Umbilical cord (tissue), 2 donors: Measurements from ENCODE around the gene SOX8. TPM values are rescaled to one million over a fixed set of nuclear protein-coding genes. Genes with fewer than 3 reads are reported as not detected.
"Not testable (repeated sequence)": the region's sequence is repeated elsewhere in the genome, so short reads cannot be mapped to it uniquely, and the experiment has no call there.

Source experiments
- DNase-seq: peaks from one replicate; pipeline ENCODE4 v3.0.0-alpha.2; 2015; ENCODE audit warnings: low spot score
- total RNA-seq: library from RNA; depleted of rRNA; stranded (reverse); fragments of >200 nt; gene quantifications from one replicate; pipeline ENCODE4 v1.2.3, GENCODE V29; 2014; ENCODE audit warnings: low replicate concordance; ENCODE audit not compliant: insufficient read depth

Gene SOX8
- total RNA-seq, 1 donor from 2014 or later: 5.8 TPM

DNA sequence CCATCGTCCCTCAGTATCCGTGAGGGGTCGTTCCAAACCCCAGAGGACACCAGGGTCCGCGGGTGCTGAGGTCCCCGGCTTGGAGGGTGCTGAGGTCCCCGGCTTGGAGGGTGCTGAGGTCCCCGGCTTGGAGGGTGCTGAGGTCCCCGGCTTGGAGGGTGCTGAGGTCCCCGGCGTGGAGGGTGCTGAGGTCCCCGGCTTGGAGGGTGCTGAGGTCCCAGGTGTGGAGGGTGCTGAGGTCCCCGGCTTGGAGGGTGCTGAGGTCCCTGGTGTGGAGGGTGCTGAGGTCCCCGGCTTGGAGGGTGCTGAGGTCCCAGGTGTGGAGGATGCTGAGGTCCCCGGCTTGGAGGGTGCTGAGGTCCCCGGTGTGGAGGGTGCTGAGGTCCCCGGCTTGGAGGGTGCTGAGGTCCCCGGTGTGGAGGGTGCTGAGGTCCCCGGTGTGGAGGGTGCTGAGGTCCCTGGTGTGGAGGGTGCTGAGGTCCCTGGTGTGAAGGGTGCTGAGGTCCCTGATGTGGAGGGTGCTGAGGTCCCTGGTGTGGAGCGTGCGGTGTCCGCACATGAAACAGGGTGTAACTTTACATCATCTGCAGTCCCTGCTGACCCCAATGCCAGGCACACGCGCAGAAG is 43.7 kb downstream of the SOX8 start:
- DNase-seq: not testable (repeated sequence)

DNA sequence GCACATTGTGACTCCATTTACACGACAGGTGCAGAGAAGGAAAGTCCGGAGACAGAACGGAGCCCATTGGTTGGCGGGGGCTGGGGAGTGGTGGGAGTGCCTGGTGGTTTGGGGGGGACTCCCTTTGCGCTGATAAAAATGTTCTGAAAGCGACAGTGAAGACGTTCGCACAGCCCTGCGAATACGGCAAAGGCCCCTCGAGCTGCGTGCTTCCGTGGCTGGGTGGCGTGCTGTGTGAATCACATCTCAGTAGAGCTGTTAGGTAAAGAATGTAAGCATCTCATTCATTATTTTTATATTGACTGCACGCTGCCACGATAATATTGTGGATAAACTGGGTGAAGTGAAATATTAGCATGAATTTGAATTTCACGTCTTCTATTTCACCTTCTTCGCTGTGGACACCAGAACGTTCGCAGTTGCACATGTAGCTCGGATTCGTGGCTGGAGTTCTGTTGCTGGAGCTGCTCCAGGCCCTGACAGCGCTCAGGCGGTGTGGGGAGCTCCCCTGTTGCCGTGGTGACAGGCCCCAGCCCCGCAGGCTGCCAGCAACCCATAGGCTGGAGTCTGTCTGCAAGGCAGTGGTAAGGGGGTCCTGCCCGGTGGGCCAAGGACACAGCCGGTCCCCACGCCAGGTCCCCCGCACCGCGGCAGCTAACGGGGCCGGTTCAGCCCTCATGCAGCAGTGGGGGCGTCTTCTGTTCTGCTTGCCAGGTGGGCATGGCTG is 44.6 kb downstream of the SOX8 start:
- peak; percentile 64 for DNase-seq

DNA sequence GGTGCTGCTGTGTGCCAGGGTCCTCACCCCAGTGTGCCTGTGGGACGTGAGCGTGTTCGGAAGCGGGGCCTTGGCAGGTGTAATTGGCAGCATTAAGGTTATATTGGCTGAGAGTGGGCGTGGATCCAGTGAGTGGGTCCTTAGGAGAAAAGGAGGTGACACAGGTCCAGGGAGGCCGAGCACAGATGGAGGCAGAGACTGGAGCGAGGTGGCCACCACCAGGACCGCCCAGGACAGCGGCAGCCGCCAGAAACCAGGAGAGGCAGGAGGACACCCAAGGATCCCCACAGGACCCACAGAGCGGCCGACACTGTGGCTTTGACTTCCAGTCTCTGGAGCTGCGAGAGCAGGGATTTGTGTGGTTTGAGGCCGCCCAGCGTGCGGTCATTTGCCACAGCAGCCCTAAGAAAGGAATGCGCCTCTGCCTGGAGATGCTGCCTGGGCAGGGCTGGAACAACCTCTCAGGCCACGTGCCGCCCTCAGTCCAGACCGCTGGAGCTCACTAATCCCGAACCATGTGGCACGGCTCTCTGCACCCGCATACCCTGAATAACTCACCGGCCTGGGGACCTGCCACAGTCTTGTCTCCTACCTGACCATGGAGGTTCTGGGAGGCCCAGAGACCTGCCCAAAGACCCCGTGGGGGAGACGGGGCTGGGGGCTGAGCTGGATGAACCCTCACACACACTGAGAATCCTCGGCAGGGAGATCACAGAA is 45.4 kb downstream of the SOX8 start:
- peak; percentile 57 for DNase-seq

DNA sequence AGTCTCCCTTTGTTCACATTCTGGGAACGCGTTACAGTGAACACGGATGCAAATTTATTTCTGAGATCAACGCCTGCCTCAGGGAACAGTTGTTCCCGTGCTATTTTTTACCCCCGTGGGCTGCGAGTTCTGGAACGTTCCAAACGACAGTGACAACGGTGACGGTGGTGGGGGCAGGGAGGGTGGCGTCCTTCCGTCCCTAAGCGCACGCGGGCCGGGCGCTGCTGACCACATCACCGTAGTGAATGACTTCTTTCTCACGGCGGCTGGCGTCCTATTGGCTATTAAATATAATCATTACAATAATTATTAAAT is 45.9 kb downstream of the SOX8 start:
- DNase-seq: no peak

DNA sequence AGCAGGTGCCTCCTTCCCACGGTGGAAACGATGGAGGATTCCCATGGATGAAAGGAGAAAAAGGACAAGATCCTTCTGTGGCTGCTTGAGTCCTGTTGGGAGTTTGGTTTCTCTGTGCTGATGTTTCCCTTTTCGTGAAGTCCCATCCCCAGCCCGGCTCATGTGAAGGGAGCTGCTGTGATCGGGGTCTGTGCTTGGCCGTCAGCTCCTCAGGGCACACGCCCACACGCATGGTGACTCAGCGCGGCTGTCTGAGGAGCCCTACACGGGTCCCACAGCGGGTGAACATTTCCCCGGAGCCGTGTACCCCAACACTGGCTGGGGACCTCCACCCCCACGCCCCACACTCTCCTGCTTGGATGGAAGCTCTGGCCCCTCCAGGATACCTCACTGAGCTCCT is 46.5 kb downstream of the SOX8 start:
- no peak for DNase-seq

DNA sequence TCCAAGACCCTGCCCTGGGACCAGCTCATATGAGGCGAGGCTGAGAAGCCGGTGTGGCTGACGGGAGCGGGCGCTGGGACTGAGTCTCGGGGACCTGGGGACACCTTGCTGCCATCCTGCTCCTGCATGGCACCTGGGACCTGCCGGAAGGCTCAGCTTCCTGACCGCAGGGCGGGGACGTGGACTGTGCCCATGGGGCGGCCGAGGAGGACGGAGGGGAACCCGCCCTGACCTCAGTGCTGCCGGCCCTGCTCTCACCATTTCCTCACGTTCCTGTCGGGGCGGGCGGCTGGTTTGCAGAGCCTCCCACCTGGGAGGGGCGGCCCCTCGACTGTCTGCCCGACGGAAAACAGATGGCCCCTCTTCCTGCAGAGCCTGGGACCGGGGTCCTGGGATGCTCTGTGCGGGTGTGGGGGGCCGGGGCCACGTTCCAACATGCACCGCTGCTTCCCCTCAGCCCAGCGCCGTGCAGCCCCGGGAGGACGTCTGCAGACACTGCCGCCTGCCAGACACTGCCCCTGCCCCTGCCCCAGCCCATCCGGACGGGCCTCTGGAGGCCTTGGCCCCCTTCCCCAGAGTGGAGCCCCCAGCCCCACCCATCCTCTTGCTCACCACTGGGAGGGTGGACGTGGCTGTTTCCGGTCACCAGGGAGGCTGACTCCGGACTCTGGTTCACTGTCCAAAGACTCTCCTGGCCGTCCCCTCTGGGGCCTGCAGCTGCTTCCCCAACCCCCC is 47.1 kb downstream of the SOX8 start:
- peak; percentile 72 for DNase-seq

DNA sequence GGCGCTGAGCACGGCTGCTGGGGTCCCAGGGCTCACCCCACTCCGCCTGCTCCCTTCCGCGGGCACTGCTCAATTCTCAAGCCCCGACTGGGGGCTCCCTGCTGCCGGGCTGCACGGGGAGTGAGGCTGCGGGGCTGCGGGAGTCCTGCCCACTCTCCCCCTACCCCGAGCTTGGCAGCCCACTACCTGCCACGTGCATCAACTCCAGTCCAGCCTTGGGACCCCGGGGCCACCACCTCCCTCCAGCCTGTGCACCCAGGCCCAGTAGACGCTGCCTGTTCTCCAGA is 47.6 kb downstream of the SOX8 start:
- no peak for DNase-seq

DNA sequence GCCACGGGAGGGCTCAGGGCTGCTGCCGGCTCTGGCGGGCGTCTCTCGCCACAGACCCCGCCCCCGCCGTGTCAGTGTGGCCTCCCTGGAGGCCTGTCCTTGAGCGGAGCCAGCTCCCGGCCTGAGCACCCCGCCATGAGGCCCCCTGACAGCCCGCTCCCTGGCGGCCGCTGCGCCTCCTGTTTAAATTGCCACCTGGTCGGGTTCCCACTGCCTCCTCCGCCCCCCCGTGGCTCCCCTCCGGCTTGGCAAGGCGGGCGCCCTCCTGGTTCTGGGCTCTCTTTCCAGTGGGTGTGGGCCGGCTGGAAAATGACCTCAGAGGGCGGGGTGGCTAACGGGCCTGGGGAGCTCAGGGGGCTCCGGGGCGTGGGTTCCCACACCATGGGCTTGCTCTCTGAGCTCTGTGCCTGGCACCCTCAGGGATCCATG is 48.9 kb downstream of the SOX8 start:
- DNase-seq: peak; percentile 66

DNA sequence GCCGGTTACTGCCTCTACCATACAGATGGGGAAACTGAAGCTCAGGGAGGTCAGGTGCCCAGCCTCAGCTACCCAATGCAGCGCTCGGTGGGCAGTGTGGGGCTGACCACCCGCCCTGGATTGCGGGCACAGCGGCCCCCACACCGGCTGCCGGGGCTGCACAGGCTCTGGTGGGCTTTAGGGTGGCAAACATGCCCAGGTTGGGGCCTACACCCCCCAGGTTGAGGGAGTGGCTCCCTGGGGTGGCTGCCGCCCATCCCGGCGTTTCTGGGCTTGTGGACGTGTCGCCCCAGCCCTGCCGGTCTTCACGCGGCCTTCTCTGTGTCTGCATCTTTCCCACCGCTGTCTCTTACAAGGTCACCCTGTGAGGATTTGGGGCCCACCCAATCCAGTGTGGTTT is 50.1 kb downstream of the SOX8 start:
- no peak for DNase-seq

DNA sequence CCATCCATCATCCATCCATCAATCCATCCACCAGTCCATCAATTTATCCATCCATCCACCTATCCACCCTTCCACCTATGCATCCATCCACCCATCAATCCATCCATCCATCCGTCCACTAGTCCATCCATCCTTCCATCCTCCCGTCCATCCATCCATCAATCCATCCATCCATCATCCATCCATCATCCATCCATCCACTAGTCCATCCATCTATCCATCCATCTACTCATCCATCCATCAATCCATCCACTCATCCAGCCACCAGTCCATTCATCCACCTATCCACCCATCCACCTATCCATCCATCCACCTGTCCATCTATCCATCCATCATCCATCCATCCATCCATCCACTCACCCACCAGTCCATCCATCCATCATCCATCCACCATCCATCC is 51.0 kb downstream of the SOX8 start:
- no peak for DNase-seq

DNA sequence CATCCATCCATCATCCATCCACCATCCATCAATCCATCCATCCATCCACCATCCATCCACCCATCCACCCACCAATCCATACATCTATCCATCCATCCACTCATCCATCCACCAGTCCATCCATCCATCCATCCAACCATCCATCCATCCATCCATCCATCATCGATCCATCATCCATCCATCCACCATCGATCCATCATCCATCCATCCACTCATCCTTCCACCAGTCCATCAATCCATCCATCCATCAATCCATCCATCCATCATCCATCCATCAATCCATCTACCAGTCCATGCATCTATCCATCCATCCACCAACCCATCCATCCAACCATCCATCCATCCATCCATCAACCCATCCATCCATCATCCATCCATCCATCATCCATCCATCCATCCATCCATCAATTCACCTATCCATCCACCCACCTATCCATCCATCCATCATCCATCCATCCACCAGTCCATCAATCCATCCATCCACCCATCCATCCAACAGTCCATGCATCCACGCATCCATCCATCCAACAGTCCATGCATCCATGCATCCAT is 51.6 kb downstream of the SOX8 start:
- DNase-seq: no peak

DNA sequence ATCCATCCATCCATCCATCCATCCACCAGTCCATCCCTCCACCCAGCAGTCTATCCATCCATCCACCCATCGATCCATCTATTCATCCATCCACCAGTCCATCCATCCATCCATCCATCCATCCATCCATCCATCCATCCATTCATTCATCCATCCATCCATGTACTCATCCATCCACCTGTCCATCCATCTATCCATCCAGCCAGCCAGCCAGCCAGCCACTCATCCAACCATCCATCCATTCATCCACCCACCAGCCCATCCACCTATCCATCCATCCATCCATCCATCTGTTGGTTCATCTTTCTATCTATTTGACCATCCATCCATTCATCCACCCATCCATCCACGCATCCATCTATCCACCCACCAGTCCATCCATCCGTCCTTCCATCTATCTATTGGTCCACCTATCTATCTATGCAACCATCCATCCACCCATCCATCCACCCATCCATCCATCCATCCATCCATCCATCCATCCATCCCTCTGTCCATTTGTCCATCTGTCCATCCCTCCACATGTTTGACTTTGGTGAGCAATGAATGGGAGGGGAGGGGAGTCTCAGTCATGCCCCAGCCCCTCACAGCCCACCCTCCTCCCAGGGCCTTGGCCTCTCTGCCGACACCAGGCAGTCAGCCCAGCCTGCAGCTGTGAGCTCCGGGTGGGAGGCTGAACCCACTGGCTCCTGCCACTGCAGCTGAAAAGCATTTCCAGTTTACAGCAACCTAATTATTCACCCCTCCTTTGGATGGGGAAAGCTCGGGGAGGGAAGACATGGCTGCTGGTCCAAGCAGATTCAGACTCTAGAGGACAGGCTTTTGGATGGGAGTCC is 52.9 kb downstream of the SOX8 start:
- no peak for DNase-seq

DNA sequence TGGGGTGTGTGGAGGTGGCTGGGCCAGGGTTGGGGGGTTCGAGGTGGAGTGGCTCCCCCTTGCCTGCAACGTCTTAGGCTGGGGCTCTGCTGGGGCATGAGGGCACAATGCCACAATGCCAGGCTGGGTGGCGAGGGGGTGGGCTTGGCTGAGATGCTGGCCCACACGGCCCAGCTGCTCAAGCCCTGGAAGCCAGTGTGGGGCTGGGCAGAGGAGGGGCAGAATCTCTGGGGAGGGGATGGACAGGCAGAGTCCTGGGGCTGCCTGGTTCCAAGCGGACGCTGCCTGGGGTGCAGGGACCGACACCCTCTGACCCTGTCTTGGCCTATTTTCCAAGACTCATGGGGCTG is 53.5 kb downstream of the SOX8 start:
- DNase-seq: no peak

DNA sequence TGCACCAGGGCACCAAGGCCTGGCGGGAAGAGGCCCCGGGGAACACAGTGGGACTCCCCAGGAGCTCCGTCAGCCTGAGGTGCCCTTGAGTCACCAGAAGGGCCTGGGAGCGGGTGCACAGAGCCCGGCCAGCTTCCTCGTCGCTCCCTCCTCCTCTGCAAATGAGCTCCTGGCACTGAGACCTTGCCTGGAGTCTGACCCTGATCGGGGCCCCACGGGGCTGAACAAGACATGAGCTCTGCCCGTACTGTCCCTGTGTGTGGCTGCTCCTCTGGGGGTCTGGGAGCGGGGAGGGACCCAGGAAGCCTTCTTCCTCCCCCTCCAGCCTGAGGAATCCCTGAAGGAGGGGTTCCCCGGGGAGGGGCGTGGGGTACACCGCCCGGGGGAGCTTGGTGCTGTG is 54.6 kb downstream of the SOX8 start:
- DNase-seq: peak; percentile 87

Other genes with a start within 250 kb of the SOX8 start
- 32.5 TPM for gene CIAO3, start 240.8 kb upstream of the SOX8 start, total RNA-seq
- gene MSLN, start 221.0 kb upstream of the SOX8 start, total RNA-seq: 26.2 TPM
- gene RPUSD1, start 193.4 kb upstream of the SOX8 start, total RNA-seq: 5.5 TPM
- 7.7 TPM for gene CHTF18, start 193.2 kb upstream of the SOX8 start, total RNA-seq
- gene GNG13, start 181.0 kb upstream of the SOX8 start, total RNA-seq: not detected
- gene LMF1, start 10.8 kb upstream of the SOX8 start, total RNA-seq: 24.6 TPM
- not detected for gene SSTR5, start 91.0 kb downstream of the SOX8 start, total RNA-seq
- gene C1QTNF8, start 114.5 kb downstream of the SOX8 start, total RNA-seq: not detected
- 8.7 TPM for gene CACNA1H, start 171.3 kb downstream of the SOX8 start, total RNA-seq
- gene TPSG1, start 243.5 kb downstream of the SOX8 start, total RNA-seq: not detected
- 1.9 TPM for gene TPSB2, start 248.4 kb downstream of the SOX8 start, total RNA-seq